GM12878 (cell line): Measurements from ENCODE around the gene SLC25A15. TPM values are rescaled to one million over a fixed set of nuclear protein-coding genes. Genes with fewer than 3 reads are reported as not detected.

Experiments used
- ATAC-seq: fragments of 200-7000 bp; cut with Tn5 transposase; 3 replicates; pipeline ENCODE4 v1.9.1; 2020; ENCODE audit warnings: mild to moderate bottlenecking, moderate library complexity
- BruUV-seq: library from RNA; stranded (reverse); fragments of 400-500 nt; replicated peaks from 2 replicates; lab custom pipeline; 2021; lab: Mats Ljungman, UMichigan
- CTCF ChIA-PET: fragments of 300-600 bp; sonication (Branson Sonifier 250); formaldehyde crosslinking; extraction: SDS; loops from one replicate; lab custom pipeline; 2021; ENCODE audit warnings: inconsistent platforms; lab: Yijun Ruan, JAX
- POLR2A ChIA-PET: fragments of 350-600 bp; formaldehyde crosslinking; extraction: SDS; loops from one replicate; lab custom pipeline; 2021; ENCODE audit warnings: inconsistent platforms; lab: Charles Lee
- RAD21 ChIA-PET: fragments of 300-600 bp; sonication (Branson Sonifier 250); formaldehyde crosslinking; loops from one replicate; lab custom pipeline; 2023; ENCODE audit warnings: antibody characterized with exemption; ENCODE audit not compliant: unreplicated experiment; lab: Charles Lee
- SMC1A ChIA-PET: fragments of 300-600 bp; sonication (Branson Sonifier 250); formaldehyde crosslinking; loops from one replicate; lab custom pipeline; 2023; ENCODE audit not compliant: unreplicated experiment, uncharacterized antibody; lab: Charles Lee
- DNase-seq: peaks from one replicate; pipeline ENCODE4 v3.0.0-alpha.2; 2011; ENCODE audit warnings: low read depth, low spot score
- FAIRE-seq: peaks from 3 replicates; lab custom pipeline; 2011; peaks lifted over from hg19 to GRCh38; lab: Jason Lieb, UNC
- H2AFZ ChIP-seq: 2 replicates; pipeline ENCODE4 v1.6.0; 2011; ENCODE audit warnings: low read depth, low read length, control low read depth; ENCODE audit not compliant: control insufficient read depth
- H3K27ac ChIP-seq: 2 replicates; pipeline ENCODE4 v1.5.1; 2011; ENCODE audit warnings: control low read depth; ENCODE audit not compliant: control insufficient read depth, insufficient read depth
- H3K27me3 ChIP-seq, 2 experiments: replicated peaks in 1 of 2; 2 replicates each; pipeline versions ENCODE4 v1.6.0 to v1.6.1; 2011; ENCODE audit warnings: low read length in 1 of 2; ENCODE audit not compliant: control insufficient read depth in 2 of 2, insufficient read depth in 2 of 2
- H3K36me3 ChIP-seq, 2 experiments: 2 replicates each; pipeline ENCODE4 v1.5.1; 2011; ENCODE audit warnings: low read length in 1 of 2; ENCODE audit not compliant: control insufficient read depth in 2 of 2, insufficient read depth in 2 of 2
- H3K4me1 ChIP-seq: 2 replicates; pipeline ENCODE4 v1.6.1; 2011; ENCODE audit warnings: mild to moderate bottlenecking, low read length, moderate library complexity, mixed read lengths; ENCODE audit not compliant: control insufficient read depth, insufficient read depth
- H3K4me2 ChIP-seq: 2 replicates; pipeline ENCODE4 v1.6.0; 2011; ENCODE audit warnings: control low read depth; ENCODE audit not compliant: control insufficient read depth, insufficient read depth
- H3K4me3 ChIP-seq: fragments of 200-600 bp; sonication (generic); 2 replicates; pipeline ENCODE4 v1.5.1; 2016
- H3K79me2 ChIP-seq: 2 replicates; pipeline ENCODE4 v1.6.0; 2011; ENCODE audit warnings: low read length; ENCODE audit not compliant: control insufficient read depth, insufficient read depth
- H3K9ac ChIP-seq: 2 replicates; pipeline ENCODE4 v1.8.0; 2011; ENCODE audit warnings: low read length, control low read depth, mixed read lengths; ENCODE audit not compliant: control insufficient read depth, insufficient read depth
- H3K9me3 ChIP-seq: replicated peaks from 3 replicates; pipeline ENCODE4 v1.5.1; 2011; ENCODE audit warnings: mild to moderate bottlenecking, low read length; ENCODE audit not compliant: control insufficient read depth, insufficient read depth
- H4K20me1 ChIP-seq: 2 replicates; pipeline ENCODE4 v1.6.0; 2011; ENCODE audit not compliant: control insufficient read depth, insufficient read depth
- BRCA1 ChIP-seq: IDR thresholded peaks from 2 replicates; pipeline ENCODE4 v1.6.1; 2011; ENCODE audit warnings: low read depth, low read length, improper control_type of control experiment
- CBX5 ChIP-seq: sonication (generic); IDR thresholded peaks from 2 replicates; pipeline ENCODE4 v1.6.1; 2016; ENCODE audit warnings: low read depth, moderate library complexity, mild to moderate bottlenecking, inconsistent platforms
- DPF2 ChIP-seq: fragments of 450-650 bp; IDR thresholded peaks from 2 replicates; pipeline ENCODE4 v1.6.1; 2017; ENCODE audit warnings: mild to moderate bottlenecking
- E4F1 ChIP-seq: fragments of 450-650 bp; IDR thresholded peaks from 2 replicates; pipeline ENCODE4 v1.6.1; 2018; ENCODE audit warnings: borderline replicate concordance, mild to moderate bottlenecking; ENCODE audit not compliant: partially characterized antibody
- IKZF2 ChIP-seq, 2 experiments: fragments of 450-650 bp; IDR thresholded peaks; 2 replicates each; pipeline ENCODE4 v1.6.1; 2017; ENCODE audit warnings: mild to moderate bottlenecking in 2 of 2, moderate library complexity in 2 of 2
- IRF3 ChIP-seq: fragments of 450-650 bp; IDR thresholded peaks from 2 replicates; pipeline ENCODE4 v1.6.1; 2014; ENCODE audit warnings: mild to moderate bottlenecking
- MTA2 ChIP-seq: fragments of 450-650 bp; IDR thresholded peaks from 2 replicates; pipeline ENCODE4 v1.6.1; 2016; ENCODE audit warnings: low read depth, mild to moderate bottlenecking, moderate library complexity
- NR2F1 ChIP-seq: fragments of 450-650 bp; conservative IDR thresholded peaks from 2 replicates; pipeline ENCODE4 v1.6.1; 2017; ENCODE audit warnings: mild to moderate bottlenecking
- PAX8 ChIP-seq: fragments of 450-650 bp; IDR thresholded peaks from 2 replicates; pipeline ENCODE4 v1.6.1; 2017; ENCODE audit warnings: mild to moderate bottlenecking, moderate library complexity
- RB1 ChIP-seq: fragments of 450-650 bp; formaldehyde crosslinking; IDR thresholded peaks from 2 replicates; pipeline ENCODE4 v1.6.1; 2017; ENCODE audit warnings: mild to moderate bottlenecking, borderline replicate concordance
- REST ChIP-seq: IDR thresholded peaks from 2 replicates; pipeline ENCODE4 v1.6.1; 2012; ENCODE audit warnings: mild to moderate bottlenecking, low read depth, low read length
- SKIL ChIP-seq: fragments of 450-650 bp; IDR thresholded peaks from 2 replicates; pipeline ENCODE4 v1.6.1; 2017; ENCODE audit warnings: mild to moderate bottlenecking, low read depth, inconsistent platforms; ENCODE audit not compliant: poor library complexity, severe bottlenecking
- TAF1 ChIP-seq: IDR thresholded peaks from 2 replicates; pipeline ENCODE4 v1.6.1; 2011; ENCODE audit warnings: mild to moderate bottlenecking, low read depth, low read length, borderline replicate concordance
- USF1 ChIP-seq: IDR thresholded peaks from 2 replicates; pipeline ENCODE4 v1.6.1; 2011; ENCODE audit warnings: borderline replicate concordance, low read depth, mild to moderate bottlenecking, moderate library complexity, mixed read lengths, low read length; ENCODE audit not compliant: insufficient read depth; ENCODE audit errors: extremely low read length
- WGBS: methylation state at CpG from one replicate; pipeline ENCODE4 v1.1.6; 2016; ENCODE audit warnings: low lambda C conversion rate; ENCODE audit not compliant: insufficient replicate concordance, insufficient coverage; ENCODE audit errors: missing lambda C conversion rate; 5-methylcytosine and 5-hydroxymethylcytosine counted together
- in situ Hi-C: fragments of 300-500 bp; cut with MboI; formaldehyde crosslinking; loops from 9 replicates; pipeline ENCODE4 v1.14.3; 2018; ENCODE audit warnings: mixed read lengths
- intact Hi-C: fragments of 100-400 bp; cut with micrococcal nuclease; formaldehyde crosslinking; loops from one replicate; pipeline ENCODE4 v1.14.2; 2022; ENCODE audit not compliant: unreplicated experiment
- polyA plus RNA-seq, 11 experiments: library from polyadenylated mRNA; depleted of rRNA in 4 of 11; unstranded in 6 of 11; stranded (reverse) in 5 of 11; fragments of >200 nt; fragmentation: Nextera tagmentation in 4 of 11; fragmentation: Illumina TruSeq in 1 of 11; extraction: Ambion mirVana in 4 of 11; extraction: Trizol in 1 of 11; gene quantifications; 1 replicate in 1 of 11; 2 replicates in 10 of 11; pipeline versions ENCODE4 v1.2.1 to v1.2.3, GENCODE V29; 2011 to 2016; ENCODE audit warnings: inconsistent platforms in 2 of 11, missing spikeins in 2 of 11, low read depth in 1 of 11
- total RNA-seq, 4 experiments: library from RNA; depleted of rRNA in 3 of 4; stranded (reverse); fragments of >200 nt in 3 of 4; fragmentation: Illumina TruSeq in 1 of 4; extraction: Trizol in 1 of 4; gene quantifications; 2 replicates each; pipeline versions ENCODE4 v1.2.1 to v1.2.3, GENCODE V29; 2013 to 2021

SLC25A15 gene
- total and polyA plus RNA-seq, 10 of the 15 experiments (the other 5 are each of a cell fraction or from before 2014, with no cell fraction given) = 2.7 to 20.6 (median 15.0) TPM

- in situ Hi-C loops = no loop called here
- Histone ChIP-seq H3K4me3 (no peak overlapping the region), H3K36me3 (no peaks in the 10 kb centered on the region), H3K4me1 (peaks cover 6% of the 10 kb centered on the region), H3K9ac (no peak overlapping the region), H3K27me3 (no peaks in the 10 kb centered on the region), H3K9me3 (no peaks in the 10 kb centered on the region), H3K4me2 (no peak overlapping the region), H2AFZ (no peak overlapping the region), H3K79me2 (peaks cover 2% of the 10 kb centered on the region), H3K27ac (no peak overlapping the region), H4K20me1 (no peaks in the 10 kb centered on the region)
- DNase-seq (no peak), ATAC-seq (no peak), FAIRE-seq (no peak)
- ChIA-PET POLR2A (interaction anchor here (0.6 kb wide), 2 partner anchors 10 to 16 kb away, joined by 3 read pairs; no protein-coding TSS in a partner anchor), CTCF (interaction anchor here (0.5 to 5.0 kb wide), 6 partner anchors 9 to 844 kb away, joined by 3 to 36 read pairs (median 4); no protein-coding TSS in a partner anchor), RAD21 (interaction anchor here (0.9 kb wide), 1 partner anchor 28 kb away, joined by 3 read pairs; no protein-coding TSS in a partner anchor), SMC1A (interaction anchor here (1.1 to 1.3 kb wide), 2 partner anchors 10 to 135 kb away, joined by 3 to 4 read pairs; no protein-coding TSS in a partner anchor)
- TF ChIP-seq TAF1 (no peak), CBX5 (no peak), E4F1 (no peak), IRF3 (no peak), NR2F1 (no peak), SKIL (no peak), MTA2 (no peak), BRCA1 (no peak), USF1 (no peak), REST (no peak), DPF2 (no peak), RB1 (no peak), IKZF2 (IDR thresholded peaks at IDR 0.05) (no peak), PAX8 (no peak)
- 87% methylated on average over 5 of the region's 5 CpGs for WGBS
- BruUV-seq = no TSS peak
- intact Hi-C loops = loop anchor here (5.0 kb wide), 1 partner anchor 135 kb away; no protein-coding TSS in a partner anchor
Measured at GRCh38 chr13:40787062-40787461, 2.3 kb upstream of the SLC25A15 start.
